Measurements from ENCODE around the gene PPOX. TPM values are rescaled to one million over a fixed set of nuclear protein-coding genes. Genes with fewer than 3 reads are reported as not detected.

PPOX gene
- total RNA-seq, 2 experiments from 2014 or later = 24.9 to 26.0 TPM

GRCh38 chr1:161166669-161167548, 683 bp downstream of the PPOX start:
- H3K27me3 Mint-ChIP-seq (ENCODE audit: low read depth) = no peaks in the 10 kb centered on the region
- H3K27ac Mint-ChIP-seq = peak overlapping the region; percentile 87
- intact Hi-C loops (cut with micrococcal nuclease) = loop anchor here (1.0 to 5.0 kb wide), 7 partner anchors 10 to 215 kb away; partner anchors contain the start of genes B4GALT3, DEDD and NDUFS2
- H3K4me3 Mint-ChIP-seq = peak overlapping the region; percentile 87
- DNase-seq = no peak
- CTCF ChIA-PET = interaction anchor here (0.8 to 3.8 kb wide), 15 partner anchors 9 to 216 kb away, joined by 3 to 22 read pairs (median 8); partner anchors contain the start of genes B4GALT3, DEDD, TOMM40L and UFC1
- no peaks in the 10 kb centered on the region for H3K9me3 Mint-ChIP-seq
- peaks cover 43% of the 10 kb centered on the region for H3K4me1 Mint-ChIP-seq (ENCODE audit: low read depth)
- peaks cover 17% of the 10 kb centered on the region for H3K36me3 Mint-ChIP-seq (ENCODE audit: low read depth)

GRCh38 chr1:161168906-161169305, 2.7 kb downstream of the PPOX start:
- intact Hi-C loops (cut with micrococcal nuclease) = loop anchor here (5.0 kb wide), 1 partner anchor 213 kb away; no protein-coding TSS in a partner anchor
- peaks cover 16% of the 10 kb centered on the region for H3K36me3 Mint-ChIP-seq (ENCODE audit: low read depth)
- H3K4me1 Mint-ChIP-seq (ENCODE audit: low read depth) = peaks cover 34% of the 10 kb centered on the region
- H3K4me3 Mint-ChIP-seq = no peak overlapping the region
- CTCF ChIA-PET = interaction anchor here (0.6 to 0.8 kb wide), 2 partner anchors 11 to 12 kb away, joined by 3 read pairs; no protein-coding TSS in a partner anchor
- no peak for DNase-seq
- no peaks in the 10 kb centered on the region for H3K9me3 Mint-ChIP-seq
- H3K27ac Mint-ChIP-seq = no peak overlapping the region
- H3K27me3 Mint-ChIP-seq (ENCODE audit: low read depth) = no peaks in the 10 kb centered on the region

GRCh38 chr1:161171191-161171590, 5.0 kb downstream of the PPOX start:
- intact Hi-C loops (cut with micrococcal nuclease) = no loop called here
- H3K27ac Mint-ChIP-seq = peak overlapping the region; percentile 10
- no peaks in the 10 kb centered on the region for H3K27me3 Mint-ChIP-seq (ENCODE audit: low read depth)

GRCh38 chr1:161171696-161172095, 5.5 kb downstream of the PPOX start:
- peaks cover 23% of the 10 kb centered on the region for H3K36me3 Mint-ChIP-seq (ENCODE audit: low read depth)
- H3K27ac Mint-ChIP-seq = no peak overlapping the region
- H3K9me3 Mint-ChIP-seq = no peaks in the 10 kb centered on the region
- H3K27me3 Mint-ChIP-seq (ENCODE audit: low read depth) = no peaks in the 10 kb centered on the region
- intact Hi-C loops (cut with micrococcal nuclease) = no loop called here
- no peak overlapping the region for H3K4me3 Mint-ChIP-seq
- CTCF ChIA-PET = interaction anchor here (1.0 to 1.1 kb wide), 2 partner anchors 10 to 55 kb away, joined by 4 to 5 read pairs; partner anchors contain the start of gene TOMM40L
- no peak for DNase-seq
- H3K4me1 Mint-ChIP-seq (ENCODE audit: low read depth) = peaks cover 46% of the 10 kb centered on the region

More at GRCh38 chr1:161171191-161171590, 5.0 kb downstream of the PPOX start:
- H3K36me3 Mint-ChIP-seq (ENCODE audit: low read depth) = peaks cover 20% of the 10 kb centered on the region
- CTCF ChIA-PET = interaction anchor here (1.0 kb wide), 1 partner anchor 9 kb away, joined by 4 read pairs; no protein-coding TSS in a partner anchor
- no peaks in the 10 kb centered on the region for H3K9me3 Mint-ChIP-seq
- DNase-seq = no peak
- peaks cover 41% of the 10 kb centered on the region for H3K4me1 Mint-ChIP-seq (ENCODE audit: low read depth)
- H3K4me3 Mint-ChIP-seq = no peak overlapping the region

GRCh38 chr1:161172349-161172748, 6.1 kb downstream of the PPOX start:
- Mint-ChIP-seq H3K36me3 (ENCODE audit: low read depth) (peaks cover 23% of the 10 kb centered on the region), H3K27me3 (ENCODE audit: low read depth) (no peaks in the 10 kb centered on the region), H3K4me3 (no peak overlapping the region), H3K9me3 (no peaks in the 10 kb centered on the region), H3K4me1 (ENCODE audit: low read depth) (peaks cover 40% of the 10 kb centered on the region), H3K27ac (peak overlapping the region; percentile 43)
- no peak for DNase-seq
- CTCF ChIA-PET = interaction anchor here (1.1 kb wide), 1 partner anchor 54 kb away, joined by 5 read pairs; the partner anchor contains the start of gene TOMM40L
- intact Hi-C loops (cut with micrococcal nuclease) = no loop called here

- no peak overlapping the region for H3K4me3 Mint-ChIP-seq
- CTCF ChIA-PET = interaction anchor here (1.1 kb wide), 1 partner anchor 53 kb away, joined by 5 read pairs; the partner anchor contains the start of gene TOMM40L
- H3K27ac Mint-ChIP-seq = peak overlapping the region; percentile 48
- intact Hi-C loops (cut with micrococcal nuclease) = no loop called here
- peaks cover 23% of the 10 kb centered on the region for H3K36me3 Mint-ChIP-seq (ENCODE audit: low read depth)
- H3K27me3 Mint-ChIP-seq (ENCODE audit: low read depth) = no peaks in the 10 kb centered on the region
- H3K4me1 Mint-ChIP-seq (ENCODE audit: low read depth) = peaks cover 42% of the 10 kb centered on the region
- DNase-seq = no peak
- no peaks in the 10 kb centered on the region for H3K9me3 Mint-ChIP-seq
Observed at GRCh38 chr1:161172776-161173376, 6.7 kb downstream of the PPOX start.

GRCh38 chr1:161173711-161174110, 7.5 kb downstream of the PPOX start:
- CTCF ChIA-PET = interaction anchor here (0.7 kb wide), 1 partner anchor 176 kb away, joined by 3 read pairs; no protein-coding TSS in a partner anchor
- Mint-ChIP-seq H3K4me3 (no peak overlapping the region), H3K4me1 (ENCODE audit: low read depth) (peaks cover 42% of the 10 kb centered on the region), H3K36me3 (ENCODE audit: low read depth) (peaks cover 23% of the 10 kb centered on the region), H3K27me3 (ENCODE audit: low read depth) (no peaks in the 10 kb centered on the region), H3K27ac (peak overlapping the region; percentile 48), H3K9me3 (no peaks in the 10 kb centered on the region)
- DNase-seq = no peak
- intact Hi-C loops (cut with micrococcal nuclease) = no loop called here

- Mint-ChIP-seq H3K27ac (no peak overlapping the region), H3K9me3 (no peaks in the 10 kb centered on the region), H3K27me3 (ENCODE audit: low read depth) (no peaks in the 10 kb centered on the region), H3K4me3 (no peak overlapping the region), H3K36me3 (ENCODE audit: low read depth) (peaks cover 23% of the 10 kb centered on the region), H3K4me1 (ENCODE audit: low read depth) (peaks cover 42% of the 10 kb centered on the region)
- CTCF ChIA-PET = interaction anchor here (3.3 kb wide), 1 partner anchor 9 kb away, joined by 20 read pairs; the partner anchor contains the start of gene PPOX
- no peak for DNase-seq
- intact Hi-C loops (cut with micrococcal nuclease) = no loop called here
Observed at GRCh38 chr1:161174911-161175310, 8.7 kb downstream of the PPOX start.

GRCh38 chr1:161175771-161176453, 9.7 kb downstream of the PPOX start:
- peaks cover 51% of the 10 kb centered on the region for H3K4me1 Mint-ChIP-seq (ENCODE audit: low read depth)

GRCh38 chr1:161176468-161177111, 10.4 kb downstream of the PPOX start:
- Mint-ChIP-seq H3K4me1 (ENCODE audit: low read depth) (peaks cover 53% of the 10 kb centered on the region), H3K36me3 (ENCODE audit: low read depth) (peaks cover 19% of the 10 kb centered on the region), H3K9me3 (no peaks in the 10 kb centered on the region), H3K27ac (peak overlapping the region; percentile 96), H3K4me3 (peak overlapping the region; percentile 98), H3K27me3 (ENCODE audit: low read depth) (no peaks in the 10 kb centered on the region)
- CTCF ChIA-PET = interaction anchor here (0.8 to 3.3 kb wide), 5 partner anchors 11 to 206 kb away, joined by 3 to 20 read pairs (median 4); partner anchors contain the start of genes PPOX and TOMM40L
- intact Hi-C loops (cut with micrococcal nuclease) = loop anchor here (1.0 to 2.0 kb wide), 2 partner anchors 10 to 18 kb away; partner anchors contain the start of genes PPOX and USP21
- DNase-seq = no peak

More at GRCh38 chr1:161175771-161176453, 9.7 kb downstream of the PPOX start:
- peaks cover 23% of the 10 kb centered on the region for H3K36me3 Mint-ChIP-seq (ENCODE audit: low read depth)
- CTCF ChIA-PET = interaction anchor here (0.8 to 3.3 kb wide), 3 partner anchors 10 to 71 kb away, joined by 4 to 20 read pairs (median 5); partner anchors contain the start of gene PPOX
- H3K9me3 Mint-ChIP-seq = no peaks in the 10 kb centered on the region
- peak overlapping the region; percentile 98 for H3K4me3 Mint-ChIP-seq
- peak overlapping the region; percentile 96 for H3K27ac Mint-ChIP-seq
- DNase-seq = no peak
- intact Hi-C loops (cut with micrococcal nuclease) = loop anchor here (2.0 kb wide), 1 partner anchor 17 kb away; the partner anchor contains the start of gene USP21
- no peaks in the 10 kb centered on the region for H3K27me3 Mint-ChIP-seq (ENCODE audit: low read depth)
